ENCODE measurements around the gene CDC6. TPM values are rescaled to one million over a fixed set of nuclear protein-coding genes. Genes with fewer than 3 reads are reported as not detected.

CDC6 gene
- total RNA-seq, 1 donor from 2014 or later = 2.3 TPM

DNA sequence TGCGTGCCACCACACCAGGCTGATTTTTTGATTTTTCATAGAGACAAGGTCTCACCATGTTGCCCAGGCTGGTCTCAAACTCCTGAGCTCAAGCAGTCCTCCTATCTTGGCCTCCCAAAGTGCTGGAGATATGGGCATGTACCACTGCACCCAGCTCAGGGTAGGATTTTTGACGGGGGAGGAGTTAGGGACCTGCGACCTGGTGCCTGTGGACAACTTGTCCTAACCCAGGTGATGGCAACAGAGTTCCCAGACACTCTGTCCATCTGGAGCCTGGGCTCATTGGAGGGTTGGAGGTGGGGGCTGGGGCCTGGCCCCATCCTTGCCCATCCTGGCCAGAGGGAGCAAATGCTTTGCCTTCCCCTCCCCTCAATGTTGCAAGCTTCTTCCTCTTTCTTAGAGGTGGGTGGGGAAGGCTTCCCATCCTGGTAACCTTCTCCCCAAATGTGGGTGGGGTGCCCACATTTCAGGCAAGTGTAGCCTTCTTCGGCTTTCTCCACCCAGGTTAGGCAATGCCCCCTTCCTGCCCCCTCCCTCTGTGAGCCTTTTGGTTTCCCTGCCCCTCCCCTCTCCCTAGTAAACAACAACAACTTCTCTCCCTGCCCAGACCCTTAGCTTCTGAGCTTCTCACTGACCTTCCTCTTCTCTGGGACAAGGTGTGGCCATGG is 46.2 kb downstream of the CDC6 start:
- H3K27ac ChIP-seq = peak overlapping the region; percentile 96
- no peaks in the 10 kb centered on the region for H3K27me3 ChIP-seq (ENCODE audit: low read depth)
- DNase-seq = peak; percentile 81
- intact Hi-C loops (cut with DNase I) = no loop called here
- H3K4me3 ChIP-seq = no peak overlapping the region
- peak; percentile 20 to 48 for ATAC-seq
- peaks cover 14% of the 10 kb centered on the region for H3K36me3 ChIP-seq
- no peaks in the 10 kb centered on the region for H3K9me3 ChIP-seq
- no peak for TF ChIP-seq CTCF (IDR thresholded peaks at IDR 0.05)
- peaks cover 100% of the 10 kb centered on the region for H3K4me1 ChIP-seq

- Histone ChIP-seq H3K27ac (peak overlapping the region; percentile 96), H3K9me3 (no peaks in the 10 kb centered on the region), H3K4me3 (no peak overlapping the region), H3K4me1 (peaks cover 100% of the 10 kb centered on the region), H3K27me3 (ENCODE audit: low read depth) (no peaks in the 10 kb centered on the region), H3K36me3 (peaks cover 14% of the 10 kb centered on the region)
- no peak for TF ChIP-seq CTCF (IDR thresholded peaks at IDR 0.05)
- DNase-seq = no peak
- no peak for ATAC-seq
- intact Hi-C loops (cut with DNase I) = no loop called here
These were observed 47.9 kb downstream of the CDC6 start for GRCh38 chr17:40335620-40336019.

DNA sequence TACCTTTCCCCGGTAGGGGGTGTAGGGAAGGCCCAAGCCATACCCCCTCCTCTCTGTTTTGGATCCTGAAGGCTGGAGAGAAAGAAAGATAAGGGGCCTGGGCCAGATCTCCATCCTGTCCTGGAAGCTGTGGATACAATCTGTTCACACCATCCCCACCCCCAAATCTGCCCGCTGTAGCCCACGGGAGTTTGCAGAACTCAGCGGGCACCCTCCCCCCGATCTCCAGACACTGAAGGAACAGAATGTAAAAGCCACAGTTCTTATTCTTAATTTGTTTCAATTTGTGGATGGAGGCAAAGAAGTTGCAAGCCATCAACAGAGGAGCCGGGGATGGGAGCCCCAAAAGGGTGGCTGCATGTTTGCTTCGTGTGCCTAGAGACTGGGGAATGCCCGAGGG is 49.7 kb downstream of the CDC6 start:
- Histone ChIP-seq H3K9me3 (no peaks in the 10 kb centered on the region), H3K4me3 (no peak overlapping the region), H3K36me3 (no peaks in the 10 kb centered on the region), H3K27me3 (ENCODE audit: low read depth) (no peaks in the 10 kb centered on the region), H3K4me1 (peaks cover 89% of the 10 kb centered on the region), H3K27ac (peak overlapping the region; percentile 31)
- no peak for TF ChIP-seq CTCF (IDR thresholded peaks at IDR 0.05)
- intact Hi-C loops (cut with DNase I) = no loop called here
- DNase-seq (no peak), ATAC-seq (no peak)

DNA sequence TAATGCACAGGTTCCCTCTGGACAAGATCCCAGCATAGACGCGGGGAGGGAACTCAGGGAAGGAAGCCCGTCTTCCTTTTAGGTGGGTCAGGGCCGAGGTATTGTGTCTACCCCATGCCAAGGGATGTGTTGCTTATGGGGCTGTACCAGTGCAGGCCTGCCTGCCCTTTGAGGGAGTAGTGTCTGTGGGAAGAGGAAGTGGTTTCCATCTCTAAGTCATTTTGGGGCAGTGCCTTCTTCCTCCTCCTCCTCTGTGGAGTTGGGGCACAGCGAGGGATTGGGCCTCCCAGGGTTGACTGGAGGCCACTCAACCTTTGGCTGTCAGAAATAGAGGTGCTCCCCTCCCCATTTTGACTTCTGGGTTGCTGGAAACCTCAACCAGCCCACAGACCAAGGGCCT is 50.4 kb downstream of the CDC6 start:
- no peak overlapping the region for H3K4me3 ChIP-seq
- ATAC-seq = no peak
- intact Hi-C loops (cut with DNase I) = no loop called here

DNA sequence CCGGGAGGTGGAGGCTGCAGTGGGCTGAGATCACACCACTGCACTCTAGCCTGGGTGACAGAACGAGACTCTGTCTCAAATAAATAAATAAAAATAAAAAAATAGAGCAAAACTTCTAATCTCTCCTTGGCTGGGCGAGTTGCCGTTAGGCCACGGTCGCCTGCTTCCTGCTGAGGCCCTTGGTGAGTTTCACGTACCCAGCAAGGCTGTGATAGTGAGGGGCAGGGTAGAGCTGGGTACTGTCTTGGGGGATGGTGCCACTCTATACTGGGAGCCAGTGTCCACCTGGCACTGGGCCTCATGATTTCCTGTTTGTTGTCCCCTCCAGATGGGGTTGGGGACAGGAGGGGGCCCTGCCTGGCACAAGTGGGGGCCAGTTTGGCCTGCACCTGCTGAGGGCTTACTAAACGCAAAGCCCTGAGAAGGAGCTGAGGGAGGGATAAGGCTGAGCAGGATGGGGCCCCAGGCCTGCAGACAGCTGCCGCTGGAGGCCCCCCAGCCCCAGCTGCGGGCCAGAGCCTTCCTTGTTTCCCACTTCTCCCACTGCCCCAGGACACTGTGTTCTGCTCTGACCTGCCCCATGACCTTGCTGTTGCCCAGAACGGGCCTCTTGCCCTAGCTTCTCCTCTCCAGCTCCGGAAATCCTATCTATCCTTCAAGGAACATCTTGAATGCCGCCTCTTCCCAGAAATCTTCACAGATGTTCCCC is 51.4 kb downstream of the CDC6 start:
- Histone ChIP-seq H3K4me1 (peaks cover 81% of the 10 kb centered on the region), H3K27me3 (ENCODE audit: low read depth) (no peaks in the 10 kb centered on the region), H3K36me3 (no peaks in the 10 kb centered on the region), H3K9me3 (no peaks in the 10 kb centered on the region), H3K4me3 (no peak overlapping the region), H3K27ac (peak overlapping the region; percentile 54)
- no peak for ATAC-seq
- no peak for TF ChIP-seq CTCF (IDR thresholded peaks at IDR 0.05)
- no peak for DNase-seq
- intact Hi-C loops (cut with DNase I) = no loop called here

More for the DNA sequence above, 50.4 kb downstream of the CDC6 start:
- peak overlapping the region; percentile 31 for H3K27ac ChIP-seq
- H3K4me1 ChIP-seq = peaks cover 82% of the 10 kb centered on the region
- DNase-seq = no peak
- no peak for TF ChIP-seq CTCF (IDR thresholded peaks at IDR 0.05)
- H3K9me3 ChIP-seq = no peaks in the 10 kb centered on the region
- no peaks in the 10 kb centered on the region for H3K36me3 ChIP-seq
- no peaks in the 10 kb centered on the region for H3K27me3 ChIP-seq (ENCODE audit: low read depth)
